HL-60 (cell line): ENCODE measurements around the gene PLD2.

Source experiments
- GABPA ChIP-seq: IDR thresholded peaks from 2 replicates; pipeline ENCODE4 v1.6.1; 2012; ENCODE audit warnings: low read depth
- POLR2AphosphoS5 ChIP-seq: IDR thresholded peaks from 2 replicates; pipeline ENCODE4 v1.6.1; 2012; ENCODE audit warnings: low read depth
- SPI1 ChIP-seq: IDR thresholded peaks from 2 replicates; pipeline ENCODE4 v1.6.1; 2012; ENCODE audit warnings: low read depth, mild to moderate bottlenecking, borderline replicate concordance
- TF ChIP-seq, protein P1 (sequence below): IDR thresholded peaks from one replicate; pipeline ENCODE4 v1.5.1; 2011; ENCODE audit warnings: low read length, control low read depth, inconsistent platforms; ENCODE audit not compliant: insufficient read depth
- TF ChIP-seq, protein P2 (sequence below): IDR thresholded peaks from 2 replicates; pipeline ENCODE4 v1.6.1; 2012; ENCODE audit warnings: low read depth; ENCODE audit not compliant: insufficient replicate concordance

DNA sequence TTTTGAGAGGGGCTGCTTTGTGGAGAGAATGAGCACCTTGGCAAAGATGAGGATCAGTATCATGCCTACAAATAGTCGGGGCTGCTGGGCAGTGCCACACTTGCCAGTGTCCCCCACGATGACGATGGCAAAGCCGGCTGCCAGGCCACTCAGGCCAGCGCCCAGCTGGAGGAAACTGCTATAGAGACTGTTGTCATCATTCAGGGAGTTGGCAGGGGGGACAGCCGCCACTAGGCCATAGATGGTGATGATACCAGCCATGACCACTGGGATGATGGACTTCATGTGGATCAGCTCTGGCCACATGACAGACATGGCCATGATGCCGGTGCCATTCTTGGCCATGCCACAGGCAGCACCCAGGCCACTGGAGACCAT lies 50.0 kb downstream of the PLD2 start:
- TF ChIP-seq POLR2AphosphoS5 (no peak), SPI1 (no peak), GABPA (no peak)
- TF ChIP-seq, protein P1, sequence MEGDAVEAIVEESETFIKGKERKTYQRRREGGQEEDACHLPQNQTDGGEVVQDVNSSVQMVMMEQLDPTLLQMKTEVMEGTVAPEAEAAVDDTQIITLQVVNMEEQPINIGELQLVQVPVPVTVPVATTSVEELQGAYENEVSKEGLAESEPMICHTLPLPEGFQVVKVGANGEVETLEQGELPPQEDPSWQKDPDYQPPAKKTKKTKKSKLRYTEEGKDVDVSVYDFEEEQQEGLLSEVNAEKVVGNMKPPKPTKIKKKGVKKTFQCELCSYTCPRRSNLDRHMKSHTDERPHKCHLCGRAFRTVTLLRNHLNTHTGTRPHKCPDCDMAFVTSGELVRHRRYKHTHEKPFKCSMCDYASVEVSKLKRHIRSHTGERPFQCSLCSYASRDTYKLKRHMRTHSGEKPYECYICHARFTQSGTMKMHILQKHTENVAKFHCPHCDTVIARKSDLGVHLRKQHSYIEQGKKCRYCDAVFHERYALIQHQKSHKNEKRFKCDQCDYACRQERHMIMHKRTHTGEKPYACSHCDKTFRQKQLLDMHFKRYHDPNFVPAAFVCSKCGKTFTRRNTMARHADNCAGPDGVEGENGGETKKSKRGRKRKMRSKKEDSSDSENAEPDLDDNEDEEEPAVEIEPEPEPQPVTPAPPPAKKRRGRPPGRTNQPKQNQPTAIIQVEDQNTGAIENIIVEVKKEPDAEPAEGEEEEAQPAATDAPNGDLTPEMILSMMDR: no peak
- TF ChIP-seq, protein P2, sequence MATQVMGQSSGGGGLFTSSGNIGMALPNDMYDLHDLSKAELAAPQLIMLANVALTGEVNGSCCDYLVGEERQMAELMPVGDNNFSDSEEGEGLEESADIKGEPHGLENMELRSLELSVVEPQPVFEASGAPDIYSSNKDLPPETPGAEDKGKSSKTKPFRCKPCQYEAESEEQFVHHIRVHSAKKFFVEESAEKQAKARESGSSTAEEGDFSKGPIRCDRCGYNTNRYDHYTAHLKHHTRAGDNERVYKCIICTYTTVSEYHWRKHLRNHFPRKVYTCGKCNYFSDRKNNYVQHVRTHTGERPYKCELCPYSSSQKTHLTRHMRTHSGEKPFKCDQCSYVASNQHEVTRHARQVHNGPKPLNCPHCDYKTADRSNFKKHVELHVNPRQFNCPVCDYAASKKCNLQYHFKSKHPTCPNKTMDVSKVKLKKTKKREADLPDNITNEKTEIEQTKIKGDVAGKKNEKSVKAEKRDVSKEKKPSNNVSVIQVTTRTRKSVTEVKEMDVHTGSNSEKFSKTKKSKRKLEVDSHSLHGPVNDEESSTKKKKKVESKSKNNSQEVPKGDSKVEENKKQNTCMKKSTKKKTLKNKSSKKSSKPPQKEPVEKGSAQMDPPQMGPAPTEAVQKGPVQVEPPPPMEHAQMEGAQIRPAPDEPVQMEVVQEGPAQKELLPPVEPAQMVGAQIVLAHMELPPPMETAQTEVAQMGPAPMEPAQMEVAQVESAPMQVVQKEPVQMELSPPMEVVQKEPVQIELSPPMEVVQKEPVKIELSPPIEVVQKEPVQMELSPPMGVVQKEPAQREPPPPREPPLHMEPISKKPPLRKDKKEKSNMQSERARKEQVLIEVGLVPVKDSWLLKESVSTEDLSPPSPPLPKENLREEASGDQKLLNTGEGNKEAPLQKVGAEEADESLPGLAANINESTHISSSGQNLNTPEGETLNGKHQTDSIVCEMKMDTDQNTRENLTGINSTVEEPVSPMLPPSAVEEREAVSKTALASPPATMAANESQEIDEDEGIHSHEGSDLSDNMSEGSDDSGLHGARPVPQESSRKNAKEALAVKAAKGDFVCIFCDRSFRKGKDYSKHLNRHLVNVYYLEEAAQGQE: no peak
